GM18519 (cell line): Measurements from ENCODE around the gene CHMP6.

Experiments used
- ATAC-seq: cut with Tn5 transposase; IDR thresholded peaks from one replicate; pipeline ENCODE4 v1.9.1; 2021; ENCODE audit warnings: mild to moderate bottlenecking, moderate library complexity; ENCODE audit not compliant: unreplicated experiment, low FRiP score

Gene CHMP6

GRCh38 chr17:80992077-80992947, 671 bp downstream of the CHMP6 start:
- no peak for ATAC-seq

GRCh38 chr17:80992948-80993624, 1.4 kb downstream of the CHMP6 start:
- no peak for ATAC-seq

GRCh38 chr17:80995131-80995530, 3.5 kb downstream of the CHMP6 start:
- no peak for ATAC-seq

GRCh38 chr17:80996422-80997305, 5.0 kb downstream of the CHMP6 start:
- ATAC-seq = no peak

- ATAC-seq = no peak
Measured at GRCh38 chr17:80997424-80998117, 5.9 kb downstream of the CHMP6 start.

DNA sequence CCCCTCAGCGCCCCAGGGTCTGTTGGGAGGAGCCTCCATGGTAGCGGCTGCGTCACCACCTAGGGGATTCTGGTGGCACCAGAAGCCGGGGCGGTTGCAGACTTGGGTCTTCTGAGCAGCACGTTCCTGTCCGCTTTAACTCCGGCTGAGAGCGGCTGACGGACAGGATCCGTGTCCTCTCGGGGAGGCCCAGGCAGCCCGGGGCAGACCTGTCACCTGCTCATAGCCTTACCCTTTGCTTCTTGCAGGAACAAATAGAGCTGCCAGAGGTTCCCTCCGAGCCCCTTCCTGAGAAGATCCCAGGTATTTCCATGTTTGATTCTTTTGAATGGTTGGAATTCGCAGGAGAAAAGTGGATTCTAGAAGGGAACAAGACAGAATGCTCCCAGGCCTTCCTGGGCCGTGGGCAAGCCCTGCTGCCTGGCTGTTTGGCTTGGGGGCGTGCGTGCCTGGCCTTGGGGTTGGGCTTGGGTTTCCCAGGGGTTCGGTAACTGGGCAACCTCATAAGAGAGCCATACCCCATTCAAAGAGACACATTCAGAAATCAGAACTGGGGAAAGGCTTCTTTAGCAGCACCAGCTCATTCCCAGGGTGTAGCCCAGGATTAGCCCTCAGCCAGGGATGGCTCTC, 6.6 kb downstream of the CHMP6 start:
- ATAC-seq = no peak

GRCh38 chr17:80998748-80999535, 7.3 kb downstream of the CHMP6 start:
- no peak for ATAC-seq

DNA sequence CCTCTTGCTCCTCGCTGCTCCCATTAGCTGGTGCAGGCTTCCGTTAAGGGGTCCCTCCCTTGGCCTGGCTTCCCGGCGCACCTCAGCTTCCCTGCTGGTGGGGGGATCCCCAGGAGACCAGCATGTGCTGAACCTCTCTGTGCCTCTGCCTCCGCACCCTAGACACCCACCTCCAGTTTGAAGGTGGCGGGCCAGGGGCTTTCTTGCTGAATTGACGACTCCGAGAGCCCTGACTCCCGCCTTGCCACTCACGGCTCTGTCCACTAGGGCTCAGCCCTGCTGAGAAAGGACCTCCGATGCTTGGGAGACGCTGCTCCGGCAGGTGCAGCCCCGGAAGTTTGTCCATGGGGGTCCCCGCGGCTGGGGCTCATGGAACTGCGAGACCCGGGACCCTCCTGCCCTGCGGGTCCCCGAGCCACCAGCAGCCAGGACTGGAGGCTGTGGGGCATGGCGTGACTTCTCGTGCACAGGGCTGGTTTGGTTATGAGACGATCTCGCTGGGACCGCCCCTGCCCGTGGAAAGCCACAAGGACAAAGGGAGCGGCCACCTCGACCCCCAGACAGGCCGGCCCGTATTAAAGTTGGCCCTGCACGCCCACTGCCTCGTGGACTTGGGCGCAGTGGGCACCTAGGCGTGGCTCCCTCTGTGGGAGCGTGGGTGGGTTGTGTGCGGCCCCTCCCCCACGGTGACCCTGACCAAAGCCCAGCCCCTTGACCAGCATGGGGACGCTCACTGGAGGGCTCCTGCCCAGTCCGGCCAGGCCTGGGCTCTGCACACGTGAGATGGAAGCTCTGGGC, 8.1 kb downstream of the CHMP6 start:
- no peak for ATAC-seq

GRCh38 chr17:81000334-81000630, 8.6 kb downstream of the CHMP6 start:
- ATAC-seq = no peak

GRCh38 chr17:81000631-81001357, 9.2 kb downstream of the CHMP6 start:
- no peak for ATAC-seq

- no peak for ATAC-seq
Measured at GRCh38 chr17:81002013-81002384, 10.4 kb downstream of the CHMP6 start.

DNA sequence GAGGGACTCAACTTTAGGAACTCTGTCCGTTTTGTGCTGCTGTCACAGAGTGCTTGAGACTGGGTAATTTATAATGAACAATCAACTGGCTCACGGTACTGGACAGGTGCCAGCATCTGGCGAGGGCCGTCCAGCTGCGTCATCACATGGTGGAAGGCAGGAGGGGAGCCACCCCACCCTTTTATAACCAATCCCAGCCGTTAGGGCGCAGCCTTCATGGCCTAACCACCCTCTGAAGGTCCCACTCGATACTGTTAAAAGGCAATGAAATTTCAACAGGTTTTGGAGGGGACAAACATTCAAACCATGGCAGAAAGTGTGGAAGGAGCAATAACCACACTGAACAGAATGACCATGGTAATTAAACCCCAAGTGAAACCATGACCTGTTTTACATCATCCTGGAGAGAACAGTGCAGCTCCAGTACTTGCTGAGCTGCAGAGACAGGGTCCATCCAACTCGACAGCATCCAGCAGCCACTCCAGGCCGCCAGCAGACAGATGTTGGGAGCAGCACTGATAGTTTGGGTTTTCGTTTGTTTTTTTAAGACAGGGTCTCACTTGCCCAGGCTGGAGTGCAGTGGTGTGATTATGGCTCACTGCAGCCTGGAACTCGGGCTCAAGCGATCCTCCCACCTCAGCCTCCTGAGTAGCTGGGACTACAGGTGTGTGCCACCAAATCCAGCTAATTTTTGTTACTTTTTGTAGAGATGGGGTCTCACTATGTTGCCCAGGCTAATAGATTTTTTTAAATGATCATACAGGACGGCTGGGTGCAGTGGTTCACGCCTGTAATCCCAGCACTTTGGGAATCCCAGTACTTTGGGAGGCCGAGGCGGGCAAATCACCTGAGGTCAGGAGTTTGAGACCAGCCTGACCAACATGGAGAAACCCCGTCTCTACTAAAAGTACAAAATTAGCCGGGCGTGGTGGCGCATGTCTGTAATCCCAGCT, 11.0 kb downstream of the CHMP6 start:
- ATAC-seq = no peak

GRCh38 chr17:81003711-81004475, 12.3 kb downstream of the CHMP6 start:
- no peak for ATAC-seq

- no peak for ATAC-seq
Measured at GRCh38 chr17:81006891-81007290, 15.2 kb downstream of the CHMP6 start.

GRCh38 chr17:81008140-81008539, 16.5 kb downstream of the CHMP6 start:
- ATAC-seq = no peak

DNA sequence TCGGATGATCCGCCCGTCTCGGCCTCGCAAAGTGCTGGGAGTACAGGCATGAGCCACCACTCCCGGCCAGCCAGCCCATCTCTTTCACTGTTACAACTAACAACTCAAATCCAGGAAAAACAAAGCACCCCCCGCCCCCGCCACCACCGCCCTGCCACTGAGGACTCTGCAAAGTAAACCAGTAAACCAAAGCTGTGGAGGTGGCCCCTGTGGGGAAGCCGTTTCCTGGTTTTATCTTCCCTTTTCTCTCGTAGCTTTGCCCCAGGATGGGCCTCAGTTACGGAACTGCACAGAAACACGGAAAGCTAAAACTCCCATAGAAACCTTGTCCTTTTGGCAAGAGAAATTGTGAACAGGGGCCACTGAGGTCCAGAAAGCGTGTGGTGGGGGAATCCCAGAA, 17.5 kb downstream of the CHMP6 start:
- ATAC-seq = no peak
